NCI-H748 (cell line): Measurements from ENCODE around the gene RDH13.
"Not testable (repeated sequence)": the region's sequence is repeated elsewhere in the genome, so short reads cannot be mapped to it uniquely, and the experiment has no call there.

Experiments
- DNase-seq: peaks from one replicate; lab custom pipeline; 2025; ENCODE audit not compliant: unreplicated experiment; lab: John Stamatoyannopoulos, UW

Gene RDH13

DNA sequence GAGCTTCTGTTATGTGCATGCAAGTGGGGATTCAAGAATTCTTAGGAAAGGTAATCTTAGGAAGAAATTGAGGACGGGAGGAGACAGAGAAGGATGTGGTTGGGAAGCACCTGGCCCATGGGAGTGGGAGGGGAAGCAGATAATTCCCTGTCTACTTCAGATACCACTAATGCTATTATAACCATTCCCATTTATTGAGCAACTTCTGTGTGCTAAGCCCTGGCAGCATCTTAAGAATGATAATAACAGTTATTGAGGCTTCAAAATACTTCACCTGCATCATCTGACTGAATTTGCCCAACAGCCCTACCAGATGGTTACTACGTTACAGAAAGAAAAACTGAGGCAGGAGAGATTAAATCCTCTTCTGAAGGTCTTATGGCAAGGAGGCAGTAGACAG, 14.2 kb upstream of the RDH13 start:
- DNase-seq, result no peak

DNA sequence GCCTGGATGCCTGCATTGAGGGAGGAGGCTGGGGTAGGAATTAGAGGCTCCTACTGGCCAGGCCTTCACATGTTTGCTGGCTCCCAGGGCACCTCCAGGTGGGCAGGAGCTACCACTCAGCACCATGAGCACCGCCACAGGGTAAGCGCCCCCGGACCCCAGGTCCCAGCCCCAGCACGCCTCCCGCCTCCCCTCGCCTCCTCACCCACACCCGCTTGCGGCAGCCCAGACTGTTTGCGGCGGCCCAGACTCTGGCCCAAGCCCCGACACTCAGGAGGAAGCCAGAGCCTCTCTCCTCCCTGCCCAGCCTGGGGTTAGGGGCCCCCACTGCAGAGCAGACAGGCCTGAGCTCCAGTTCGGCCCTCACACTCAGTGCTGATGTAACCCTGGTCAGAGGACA, 13.4 kb upstream of the RDH13 start:
- no peak for DNase-seq

GRCh38 chr19:55075371-55075998, 12.5 kb upstream of the RDH13 start, which contains the start of gene EPS8L1:
TSS of gene EPS8L1 (plus strand) at chr19:55075869. CDS start at chr19:55076445, 576 bp downstream.
- DNase-seq, result no peak

- DNase-seq, result no peak
Observed at GRCh38 chr19:55071913-55072312, 9.0 kb upstream of the RDH13 start.

DNA sequence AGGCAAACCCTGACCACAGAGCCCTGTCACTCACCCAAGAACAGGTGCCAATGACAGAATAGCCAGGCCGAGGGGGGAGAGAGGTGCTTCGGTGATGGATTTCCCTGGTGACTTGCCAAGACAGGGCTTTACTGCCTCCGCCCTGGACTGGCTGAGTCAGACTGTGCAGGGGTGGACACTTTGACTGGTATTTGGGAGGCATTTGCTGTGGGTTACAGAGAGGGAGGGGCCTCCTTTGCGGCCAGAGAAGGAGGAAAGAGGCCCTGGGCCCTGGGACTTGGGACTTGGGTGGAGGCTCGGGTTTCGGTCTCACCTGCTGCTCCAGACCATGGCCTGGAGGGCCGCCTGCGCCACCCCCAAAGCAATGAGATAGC, 8.2 kb upstream of the RDH13 start:
- no peak for DNase-seq

DNA sequence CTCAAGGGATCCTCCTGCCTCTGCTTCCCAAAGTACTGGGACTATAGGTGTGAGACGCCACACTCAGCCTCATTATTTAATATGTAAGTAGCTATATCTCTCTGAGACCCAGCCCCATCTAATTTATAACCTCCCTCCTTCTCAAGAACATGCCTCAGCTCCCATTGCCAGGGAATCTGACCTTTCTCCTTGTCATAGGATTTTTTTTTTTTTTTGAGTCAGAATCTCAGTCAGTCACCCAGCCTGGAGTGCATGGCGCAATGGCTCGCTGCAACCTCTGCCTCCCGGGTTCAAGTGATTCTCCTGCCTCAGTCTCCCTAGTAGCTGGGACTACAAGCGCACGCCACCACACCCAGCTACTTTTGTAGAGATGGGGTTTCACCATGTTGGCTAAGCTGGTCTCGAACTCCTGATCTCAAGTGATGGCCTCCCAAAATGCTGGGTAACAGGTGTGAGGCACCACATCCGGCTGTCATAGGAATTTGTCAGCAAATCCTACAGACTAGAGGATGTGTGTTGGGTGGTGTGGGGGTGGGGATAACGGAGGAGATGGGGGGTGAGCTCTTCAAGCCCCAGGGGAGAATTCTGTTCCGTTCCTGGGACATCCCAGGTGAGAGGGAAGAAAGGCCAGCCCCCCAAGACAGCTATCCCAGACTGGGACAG, 7.6 kb upstream of the RDH13 start:
- DNase-seq, result no peak

- DNase-seq, result no peak
Observed at GRCh38 chr19:55069865-55070197, 6.9 kb upstream of the RDH13 start.

DNA sequence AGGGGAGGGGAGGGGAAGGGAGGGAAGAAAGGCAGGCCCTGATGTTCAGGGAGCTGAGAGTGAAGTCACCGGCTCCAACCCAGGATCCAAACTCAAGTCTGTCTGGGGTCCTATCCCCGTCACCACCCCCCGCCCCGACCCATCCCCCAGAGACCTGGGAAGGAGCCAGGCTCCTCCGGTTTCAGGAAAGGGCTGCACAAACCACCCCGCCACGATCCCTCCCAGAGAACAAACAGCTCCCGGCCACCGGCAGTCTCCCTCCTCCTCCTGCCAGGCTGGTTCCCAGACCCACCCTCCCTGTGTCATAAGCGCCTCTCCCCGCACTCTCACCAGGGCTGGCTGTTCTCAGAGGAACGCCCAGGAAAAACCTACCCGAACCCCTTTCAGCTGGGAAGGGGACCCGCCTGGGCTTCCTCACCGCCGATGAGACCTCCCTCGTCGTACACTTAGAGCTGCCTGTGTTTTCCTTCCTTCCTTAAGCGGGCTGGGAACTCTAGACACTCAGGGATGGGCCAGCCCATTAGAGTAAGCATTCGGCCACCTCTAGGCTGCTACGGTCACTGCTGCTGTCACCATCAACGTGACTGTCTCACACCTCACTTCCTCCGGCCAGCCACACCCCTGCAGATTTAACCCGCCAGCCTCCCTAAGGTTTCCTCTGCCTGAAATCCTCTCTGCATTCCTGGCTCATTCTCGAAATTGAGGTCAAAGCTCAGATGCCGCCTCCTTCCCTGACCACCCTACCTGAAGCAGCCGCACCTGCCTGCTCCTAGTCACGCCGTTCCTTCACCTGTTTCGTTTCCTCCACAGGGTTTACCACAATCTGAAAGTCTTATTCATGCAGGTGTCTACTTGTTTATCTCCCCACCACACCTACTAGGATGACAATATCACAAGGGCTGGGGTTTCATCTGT, 6.3 kb upstream of the RDH13 start:
- peak; percentile 74 for DNase-seq

DNA sequence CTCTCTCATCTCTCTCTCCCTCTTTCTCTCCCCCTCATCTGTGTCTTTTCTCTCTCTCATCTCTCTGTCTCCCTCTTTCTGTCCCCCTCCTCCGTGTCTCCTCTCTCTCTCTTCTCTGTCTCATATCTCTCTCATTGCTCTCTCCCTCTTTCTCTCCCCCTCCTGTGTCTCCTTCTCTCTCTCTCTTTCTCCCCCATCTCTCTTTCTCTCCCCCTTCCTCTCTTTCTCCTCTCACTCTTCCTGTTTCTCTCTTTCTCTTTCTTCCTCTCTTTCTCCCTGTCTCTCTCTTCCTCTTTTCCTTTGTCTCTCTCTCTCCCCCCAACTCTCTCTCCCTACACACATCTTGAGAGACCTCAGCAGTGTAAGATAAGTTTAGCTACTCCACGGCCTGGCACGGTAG, 4.9 kb upstream of the RDH13 start:
- DNase-seq, result no peak

DNA sequence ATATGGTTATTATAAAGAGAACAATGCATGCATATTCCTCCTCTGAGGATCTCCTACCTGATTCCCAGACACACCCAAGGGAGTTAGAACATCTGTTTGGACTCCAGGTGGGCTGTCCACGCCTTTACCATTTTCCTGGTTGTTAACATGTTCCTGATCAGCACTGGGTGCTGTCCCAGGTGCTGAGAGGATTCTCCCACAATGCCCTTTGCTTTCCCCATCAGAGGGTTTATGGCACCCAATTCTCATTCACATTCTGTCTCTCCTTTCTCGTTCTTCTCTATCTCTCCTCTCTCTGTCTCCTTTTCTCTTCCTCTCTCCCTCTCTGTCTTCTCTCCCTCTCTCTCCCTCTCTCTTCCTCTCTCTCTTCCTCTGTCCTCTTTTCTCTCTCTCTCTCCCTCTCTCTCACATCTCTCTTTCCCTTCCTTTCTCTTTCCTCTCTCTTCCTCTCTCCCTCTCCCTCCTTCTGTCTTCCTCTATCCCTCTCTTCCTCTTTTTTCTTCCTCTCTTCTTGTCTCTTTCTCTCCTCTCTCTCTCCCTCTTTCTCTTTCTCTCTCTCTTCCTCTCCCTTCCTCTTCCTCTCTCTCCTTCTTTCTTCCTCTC, 3.3 kb upstream of the RDH13 start:
- DNase-seq, result no peak

GRCh38 chr19:55065516-55065915, 2.6 kb upstream of the RDH13 start:
- DNase-seq, result not testable (repeated sequence)

DNA sequence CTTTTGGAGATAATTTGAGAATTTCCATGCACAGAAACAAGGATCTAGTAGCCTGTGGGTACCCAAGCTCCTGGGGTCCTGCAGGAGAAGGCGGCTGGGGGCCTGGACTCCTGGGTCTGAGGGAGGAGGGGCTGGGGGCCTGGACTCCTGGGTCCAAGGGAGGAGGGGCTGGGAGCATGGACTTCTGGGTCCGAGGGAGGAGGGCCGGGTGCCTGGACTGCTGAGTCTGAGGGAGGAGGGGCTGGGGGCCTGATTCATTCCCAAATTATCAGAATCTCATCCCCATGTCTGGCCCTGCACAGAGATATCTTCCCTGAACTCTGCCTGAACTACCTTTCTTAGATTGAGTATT, 520 bp upstream of the RDH13 start:
- DNase-seq, result no peak

DNA sequence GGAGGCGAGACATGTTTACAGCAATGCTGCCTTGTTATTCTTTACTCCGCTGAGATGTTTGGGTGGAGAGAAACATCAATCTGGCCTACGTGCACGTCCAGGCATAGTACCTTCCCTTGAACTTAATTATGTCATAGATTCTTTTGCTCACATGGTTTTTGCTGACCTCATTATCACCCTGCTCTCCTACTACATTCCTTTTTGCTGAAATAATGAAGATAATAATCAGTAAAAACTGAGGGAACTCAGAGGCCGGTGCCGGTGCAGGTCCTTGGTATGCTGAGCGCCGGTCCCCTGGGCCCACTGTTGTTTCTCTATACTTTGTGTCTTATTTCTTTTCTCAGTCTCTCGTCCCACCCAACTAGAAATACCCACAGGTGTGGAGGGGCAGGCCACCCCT, 2.7 kb downstream of the RDH13 start:
- not testable (repeated sequence) for DNase-seq

GRCh38 chr19:55058781-55059610, 4.0 kb downstream of the RDH13 start:
- DNase-seq, result peak; percentile 15

DNA sequence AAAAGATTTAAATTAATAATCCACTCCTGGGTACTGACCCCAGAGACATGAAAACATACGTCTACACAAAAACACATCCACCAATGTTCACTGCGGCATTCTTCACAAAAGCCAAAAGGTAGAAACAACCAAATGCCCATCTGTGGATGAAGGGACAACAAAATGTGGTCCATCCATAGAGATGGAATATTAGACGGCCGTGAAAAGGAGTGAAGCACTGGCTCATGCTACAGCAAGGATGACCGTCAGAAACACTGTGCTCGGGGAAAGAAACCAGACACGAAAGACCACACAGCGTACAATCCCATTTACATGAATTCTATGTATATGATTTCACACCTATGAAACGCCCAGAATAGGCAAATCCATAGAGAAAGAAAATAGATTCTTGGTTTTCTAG, 6.1 kb downstream of the RDH13 start:
- no peak for DNase-seq

GRCh38 chr19:55053735-55054134, 9.2 kb downstream of the RDH13 start:
- DNase-seq, result no peak

DNA sequence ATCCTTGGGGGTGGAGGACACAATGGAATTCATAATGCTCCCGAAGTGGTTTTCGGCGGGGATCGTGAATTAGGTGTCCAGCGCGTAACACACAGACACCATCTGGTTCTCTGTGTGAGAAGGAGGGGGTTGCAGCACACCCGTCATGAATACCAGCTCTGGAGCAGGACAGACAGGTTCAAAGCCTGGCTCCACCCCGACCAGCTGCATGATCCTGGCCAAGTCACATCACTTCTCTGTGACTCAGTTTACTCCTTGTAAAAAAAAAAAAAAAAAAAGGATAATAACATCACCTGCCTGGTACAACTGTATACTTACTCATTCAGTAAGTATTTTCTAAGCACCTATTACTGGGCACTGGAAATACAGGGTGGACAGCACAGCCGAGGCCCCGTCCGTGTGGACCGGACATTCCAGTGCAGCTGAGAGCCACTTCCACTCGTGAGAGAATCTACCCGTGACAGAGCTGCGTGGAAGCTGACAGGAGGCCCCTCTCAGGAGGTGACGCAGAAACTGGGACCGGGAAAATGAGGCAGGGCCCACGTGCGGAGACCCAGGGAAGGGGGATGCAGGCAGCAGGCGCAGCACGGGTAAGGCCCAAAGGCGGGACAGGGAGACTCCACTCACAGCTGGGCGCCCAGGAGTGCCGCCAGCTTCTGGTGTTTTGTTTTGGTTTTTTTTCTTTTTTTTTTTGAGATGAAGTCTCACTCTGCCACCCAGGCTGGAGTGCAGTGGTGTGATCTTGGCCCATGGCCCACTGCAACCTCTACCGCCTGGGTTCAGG, 12.0 kb downstream of the RDH13 start:
- DNase-seq, result no peak

GRCh38 chr19:55048446-55048845, 14.5 kb downstream of the RDH13 start:
- DNase-seq, result no peak

- DNase-seq, result no peak
Observed at GRCh38 chr19:55047951-55048350, 15.0 kb downstream of the RDH13 start.

DNA sequence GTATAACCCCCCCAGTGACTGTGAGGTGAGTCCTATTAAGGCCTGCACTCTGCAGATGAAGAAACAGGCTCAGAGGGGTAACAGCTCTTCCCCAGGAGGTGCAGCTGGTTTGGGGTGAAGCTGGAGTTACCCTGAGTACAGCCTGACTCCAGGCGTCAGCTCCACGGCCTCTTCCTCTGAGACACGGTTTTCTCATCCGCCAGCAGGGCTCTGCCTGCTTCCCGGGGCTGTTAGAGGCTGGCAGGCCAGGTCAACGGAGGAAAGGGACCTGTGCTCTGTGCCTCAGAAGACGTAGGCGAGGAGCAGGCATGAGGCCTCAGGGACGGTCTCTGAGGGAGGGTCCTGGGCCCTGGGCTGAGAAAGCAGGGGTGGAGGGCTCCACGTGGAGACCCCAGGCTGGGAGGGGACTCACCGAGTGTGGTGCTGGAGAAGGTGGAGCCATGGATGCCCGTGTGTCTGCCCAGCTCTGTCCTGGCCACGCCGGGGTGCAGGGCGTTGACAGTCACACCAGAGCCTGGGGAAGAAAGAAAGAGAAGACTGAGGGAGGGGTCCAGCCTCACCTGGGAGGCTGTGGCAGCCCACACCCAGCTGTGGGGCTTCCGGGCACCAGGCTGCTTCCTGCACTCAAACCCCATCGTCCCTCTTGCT, 15.8 kb downstream of the RDH13 start:
- DNase-seq, result no peak
